Liver (tissue), 9 donors: ENCODE measurements around the gene DHX35. TPM values are rescaled to one million over a fixed set of nuclear protein-coding genes. Genes with fewer than 3 reads are reported as not detected.

Experiments used
- DNase-seq: peaks from one replicate; pipeline ENCODE4 v3.0.0-alpha.2; 2017; ENCODE audit warnings: low spot score
- H3K27ac ChIP-seq, 2 donors: one replicate each; pipeline ENCODE4 v1.7.0; 2013; ENCODE audit warnings: inconsistent platforms in 2 of 2, low read length in 2 of 2, control low read depth in 1 of 2, low read depth in 1 of 2, mild to moderate bottlenecking in 1 of 2
- H3K27me3 ChIP-seq, 4 donors: one replicate each; pipeline versions ENCODE4 v1.6.1 to v1.7.0; 2013; ENCODE audit warnings: low read length in 3 of 4, inconsistent platforms in 1 of 4, mild to moderate bottlenecking in 1 of 4, moderate library complexity in 1 of 4; ENCODE audit not compliant: control insufficient read depth in 4 of 4, insufficient read depth in 4 of 4
- H3K36me3 ChIP-seq, 4 donors: one replicate each; pipeline versions ENCODE4 v1.6.1 to v1.7.0; 2013; ENCODE audit warnings: low read length in 3 of 4, mild to moderate bottlenecking in 3 of 4, low read depth in 1 of 4, moderate library complexity in 1 of 4; ENCODE audit not compliant: control insufficient read depth in 4 of 4, insufficient read depth in 3 of 4
- H3K4me1 ChIP-seq, 4 donors: one replicate each; pipeline versions ENCODE4 v1.6.1 to v1.7.0; 2013; ENCODE audit warnings: low read length in 3 of 4, mild to moderate bottlenecking in 3 of 4, moderate library complexity in 1 of 4; ENCODE audit not compliant: control insufficient read depth in 4 of 4, insufficient read depth in 4 of 4
- H3K4me3 ChIP-seq, 3 donors: one replicate each; pipeline versions ENCODE4 v1.6.1 to v1.7.0; 2013; ENCODE audit warnings: low read length in 3 of 3, control low read depth in 1 of 3, low read depth in 1 of 3, mild to moderate bottlenecking in 1 of 3
- H3K9ac ChIP-seq, 2 donors: one replicate each; pipeline ENCODE4 v1.7.0; 2013; ENCODE audit warnings: low read length in 2 of 2, mild to moderate bottlenecking in 2 of 2, moderate library complexity in 2 of 2, control low read depth in 1 of 2, low read depth in 1 of 2
- H3K9me3 ChIP-seq, 4 donors: one replicate each; pipeline versions ENCODE4 v1.6.1 to v1.7.0; 2013; ENCODE audit warnings: low read length in 3 of 4; ENCODE audit not compliant: control insufficient read depth in 4 of 4
- ATF3 ChIP-seq: IDR thresholded peaks from 2 replicates; pipeline ENCODE4 v1.6.1; 2016; ENCODE audit warnings: antibody characterized with exemption
- CTCF ChIP-seq: fragments of 150-350 bp; IDR thresholded peaks from 2 replicates; pipeline ENCODE4 v1.5.1; 2017; ENCODE audit warnings: improper control_type of control experiment, low read depth, low read length; ENCODE audit not compliant: missing input control
- FOXA1 ChIP-seq: IDR thresholded peaks from 2 replicates; pipeline ENCODE4 v1.6.1; 2016; ENCODE audit warnings: antibody characterized with exemption
- FOXA2 ChIP-seq: IDR thresholded peaks from 2 replicates; pipeline ENCODE4 v1.6.1; 2016; ENCODE audit warnings: antibody characterized with exemption
- GABPA ChIP-seq, 2 donors: IDR thresholded peaks in 1 of 2; conservative IDR thresholded peaks in 1 of 2; 2 replicates each; pipeline ENCODE4 v1.6.1; 2016; ENCODE audit warnings: antibody characterized with exemption in 2 of 2, mild to moderate bottlenecking in 1 of 2, moderate library complexity in 1 of 2
- HNF4A ChIP-seq, 2 donors: conservative IDR thresholded peaks; 2 replicates each; pipeline ENCODE4 v1.6.1; 2016; ENCODE audit warnings: antibody characterized with exemption in 2 of 2, mild to moderate bottlenecking in 2 of 2
- HNF4G ChIP-seq: IDR thresholded peaks from 2 replicates; pipeline ENCODE4 v1.6.1; 2016; ENCODE audit warnings: antibody characterized with exemption
- JUND ChIP-seq, 2 donors: IDR thresholded peaks; 2 replicates each; pipeline ENCODE4 v1.6.1; 2016; ENCODE audit warnings: antibody characterized with exemption in 2 of 2
- NR2F2 ChIP-seq: IDR thresholded peaks from 2 replicates; pipeline ENCODE4 v1.6.1; 2016; ENCODE audit warnings: antibody characterized with exemption
- RAD21 ChIP-seq, 2 donors: IDR thresholded peaks; 2 replicates each; pipeline ENCODE4 v1.6.1; 2016; ENCODE audit warnings: antibody characterized with exemption in 2 of 2, mild to moderate bottlenecking in 2 of 2
- REST ChIP-seq: IDR thresholded peaks from 2 replicates; pipeline ENCODE4 v1.6.1; 2016; ENCODE audit warnings: antibody characterized with exemption, mild to moderate bottlenecking
- RXRA ChIP-seq, 2 donors: IDR thresholded peaks; 2 replicates each; pipeline ENCODE4 v1.6.1; 2017 to 2018; ENCODE audit warnings: antibody characterized with exemption in 2 of 2, mild to moderate bottlenecking in 1 of 2
- SP1 ChIP-seq: IDR thresholded peaks from 2 replicates; pipeline ENCODE4 v1.6.1; 2018; ENCODE audit warnings: antibody characterized with exemption, mild to moderate bottlenecking
- TAF1 ChIP-seq: conservative IDR thresholded peaks from 2 replicates; pipeline ENCODE4 v1.6.1; 2016; ENCODE audit warnings: antibody characterized with exemption, mild to moderate bottlenecking
- YY1 ChIP-seq: IDR thresholded peaks from 2 replicates; pipeline ENCODE4 v1.6.1; 2016; ENCODE audit warnings: antibody characterized with exemption, mild to moderate bottlenecking
- ZBTB33 ChIP-seq: IDR thresholded peaks from 2 replicates; pipeline ENCODE4 v1.6.1; 2016; ENCODE audit warnings: antibody characterized with exemption
- WGBS: extraction: QIAGEN DNeasy Blood & Tissue Kit; methylation state at CpG from one replicate; pipeline ENCODE4 v1.1.7; 2013; 5-methylcytosine and 5-hydroxymethylcytosine counted together
- polyA plus RNA-seq, 2 donors: library from polyadenylated mRNA; stranded (reverse) in 1 of 2; unstranded in 1 of 2; fragments of 200-250 nt in 1 of 2; fragments of >200 nt in 1 of 2; fragmentation: Nextera tagmentation in 1 of 2; extraction: Ambion mirVana in 1 of 2; gene quantifications; one replicate each; pipeline versions ENCODE4 v1.2.1 to v1.2.3, GENCODE V29; 2013 to 2015
- total RNA-seq, 2 donors: library from RNA; depleted of rRNA; stranded (reverse); fragments of >200 nt; gene quantifications; one replicate each; pipeline ENCODE4 v1.2.3, GENCODE V29; 2014
- TF ChIP-seq, protein P1 (sequence below): IDR thresholded peaks from 2 replicates; pipeline ENCODE4 v1.6.1; 2016; ENCODE audit warnings: antibody characterized with exemption
- donor health status: healthy.
- donor health status: healthy.
- donor health status: healthy.
- donor health status: healthy.
- donor health status: healthy.

The DHX35 gene
- total and polyA plus RNA-seq, 4 donors, result 2.7 to 10.6 (median 4.8) TPM

GRCh38 chr20:39080326-39080725 lies 118.2 kb downstream of the DHX35 start:
- no peaks in the 10 kb centered on the region for H3K4me1 ChIP-seq
- H3K36me3 ChIP-seq, result no peaks in the 10 kb centered on the region
- no peaks in the 10 kb centered on the region for H3K9me3 ChIP-seq
- no peak overlapping the region for H3K27ac ChIP-seq
- 98% methylated on average over 1 of the region's 1 CpG for WGBS
- H3K9ac ChIP-seq, result no peak overlapping the region
- H3K4me3 ChIP-seq, result no peak overlapping the region
- no peak for DNase-seq
- no peaks in the 10 kb centered on the region for H3K27me3 ChIP-seq
- TF ChIP-seq, protein P1, sequence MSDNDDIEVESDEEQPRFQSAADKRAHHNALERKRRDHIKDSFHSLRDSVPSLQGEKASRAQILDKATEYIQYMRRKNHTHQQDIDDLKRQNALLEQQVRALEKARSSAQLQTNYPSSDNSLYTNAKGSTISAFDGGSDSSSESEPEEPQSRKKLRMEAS, result no peak
- no peak for TF ChIP-seq REST
- no peak for TF ChIP-seq TAF1
- TF ChIP-seq HNF4G, result no peak
- no peak for TF ChIP-seq SP1
- no peak for TF ChIP-seq FOXA2
- no peak for TF ChIP-seq RAD21 (IDR thresholded peaks at IDR 0.05)
- no peak for TF ChIP-seq GABPA (IDR thresholded peaks at IDR 0.05 in 1 of 2, conservative IDR thresholded peaks at IDR 0.05 in 1 of 2)
- no peak for TF ChIP-seq RXRA (IDR thresholded peaks at IDR 0.05)
- TF ChIP-seq YY1, result no peak
- no peak for TF ChIP-seq JUND (IDR thresholded peaks at IDR 0.05)
- no peak for TF ChIP-seq NR2F2
- TF ChIP-seq FOXA1, result no peak
- TF ChIP-seq ATF3, result no peak
- no peak for TF ChIP-seq HNF4A (conservative IDR thresholded peaks at IDR 0.05)
- TF ChIP-seq ZBTB33, result no peak

DNA sequence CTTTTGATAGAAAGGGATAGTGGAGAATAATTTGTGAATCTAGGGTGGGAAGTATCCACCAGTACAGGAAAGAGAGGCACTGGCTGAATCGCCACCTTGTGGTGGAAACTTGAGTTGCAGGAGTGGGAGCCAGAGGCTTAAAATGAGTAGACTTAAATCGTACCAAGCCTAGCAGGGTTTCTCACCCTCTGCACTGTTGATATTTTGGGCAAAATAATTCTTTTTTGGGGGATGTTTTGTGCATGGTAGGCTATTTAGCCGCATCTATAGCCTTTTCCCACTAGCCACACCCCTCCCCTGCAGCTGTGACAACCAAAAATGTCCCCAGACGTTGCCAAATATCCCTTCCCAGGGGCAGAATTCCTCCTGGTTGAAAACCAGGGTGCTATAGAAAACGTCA lies 119.1 kb downstream of the DHX35 start:
- no peaks in the 10 kb centered on the region for H3K36me3 ChIP-seq
- H3K27ac ChIP-seq, result no peak overlapping the region
- no peak overlapping the region for H3K4me3 ChIP-seq
- TF ChIP-seq CTCF, result peak; percentile 93
- no peak for TF ChIP-seq JUND (IDR thresholded peaks at IDR 0.05)
- TF ChIP-seq RAD21 (IDR thresholded peaks at IDR 0.05), result peak; percentile 78 to 87
- H3K4me1 ChIP-seq, result no peaks in the 10 kb centered on the region
- 12% methylated on average over 5 of the region's 5 CpGs for WGBS
- H3K27me3 ChIP-seq, result no peaks in the 10 kb centered on the region
- no peaks in the 10 kb centered on the region for H3K9me3 ChIP-seq
- no peak overlapping the region for H3K9ac ChIP-seq
- peak; percentile 83 for DNase-seq
